K562 (cell line): ENCODE results near the gene BST1. TPM values are rescaled to one million over a fixed set of nuclear protein-coding genes. Genes with fewer than 3 reads are reported as not detected.

Source experiments
- CCNT2 ChIP-seq: IDR thresholded peaks from 2 replicates; pipeline ENCODE4 v1.6.1; 2011; ENCODE audit warnings: borderline replicate concordance, low read depth, mild to moderate bottlenecking, moderate library complexity, mixed read lengths, low read length; ENCODE audit not compliant: insufficient read length; ENCODE audit errors: extremely low read depth
- E2F3 ChIP-seq: fragments of 250-450 bp; sonication (Bioruptor Pico); IDR thresholded peaks from 2 replicates; pipeline ENCODE4 v1.4.0; 2020; ENCODE audit warnings: mild to moderate bottlenecking
- HDAC3 ChIP-seq: fragments of 450-650 bp; IDR thresholded peaks from 2 replicates; pipeline ENCODE4 v1.6.1; 2018; ENCODE audit warnings: borderline replicate concordance, mild to moderate bottlenecking, moderate library complexity; ENCODE audit not compliant: partially characterized antibody
- HINFP ChIP-seq: fragments of 450-650 bp; conservative IDR thresholded peaks from 2 replicates; pipeline ENCODE4 v1.6.1; 2016; ENCODE audit warnings: missing genetic modification characterization, low read depth, mild to moderate bottlenecking, control low read depth, missing compliant biosample characterization
- HIVEP1 ChIP-seq: fragments of 250-450 bp; sonication (Bioruptor Pico); IDR thresholded peaks from 2 replicates; pipeline ENCODE4 v1.4.0; 2020; ENCODE audit warnings: mild to moderate bottlenecking
- JUN ChIP-seq, 2 experiments: sonication (generic) in 1 of 2; formaldehyde crosslinking in 1 of 2; IDR thresholded peaks; 2 replicates each; pipeline versions ENCODE4 v1.6.1 to v1.8.0; 2012 to 2022; ENCODE audit warnings: borderline replicate concordance in 2 of 2, mild to moderate bottlenecking in 2 of 2, improper control_type of control experiment in 1 of 2, low read depth in 1 of 2, low read length in 1 of 2, missing genetic modification reagents in 1 of 2
- MLX ChIP-seq, 2 experiments: fragments of 450-650 bp in 1 of 2; sonication (generic) in 1 of 2; formaldehyde crosslinking; conservative IDR thresholded peaks; 2 replicates each; pipeline versions ENCODE4 v1.4.0 to v1.8.1; 2020 to 2022; ENCODE audit warnings: mild to moderate bottlenecking in 1 of 2, missing genetic modification reagents in 1 of 2
- MXD1 ChIP-seq: fragments of 250-450 bp; sonication (Bioruptor Pico); IDR thresholded peaks from 2 replicates; pipeline ENCODE4 v1.8.0; 2021; ENCODE audit warnings: borderline replicate concordance, mild to moderate bottlenecking, moderate library complexity; ENCODE audit not compliant: poor library complexity, severe bottlenecking
- NONO ChIP-seq, 2 experiments: fragments of 200-400 bp in 1 of 2; fragments of 450-650 bp in 1 of 2; formaldehyde crosslinking in 1 of 2; IDR thresholded peaks; 2 replicates each; pipeline ENCODE4 v1.6.1; 2017; ENCODE audit warnings: low read depth in 2 of 2, mild to moderate bottlenecking in 2 of 2, moderate library complexity in 2 of 2, low read length in 1 of 2
- NR2C2 ChIP-seq, 2 experiments: fragments of 200-800 bp in 1 of 2; sonication (Bioruptor generic) in 1 of 2; sonication (generic) in 1 of 2; formaldehyde crosslinking in 1 of 2; IDR thresholded peaks; 2 replicates each; pipeline versions ENCODE4 v1.6.1 to v1.8.0; 2016 to 2022; ENCODE audit warnings: mild to moderate bottlenecking in 1 of 2, missing compliant biosample characterization in 1 of 2, missing genetic modification characterization in 1 of 2, missing genetic modification reagents in 1 of 2
- RAD21 ChIP-seq, 2 experiments: fragments of 250-450 bp in 1 of 2; fragments of 450-650 bp in 1 of 2; sonication (Bioruptor Pico) in 1 of 2; formaldehyde crosslinking in 1 of 2; IDR thresholded peaks in 1 of 2; conservative IDR thresholded peaks in 1 of 2; 2 replicates each; pipeline versions ENCODE4 v1.4.0 to v1.8.0; 2020 to 2022; ENCODE audit warnings: mild to moderate bottlenecking in 2 of 2, moderate library complexity in 1 of 2
- RB1 ChIP-seq: fragments of 450-650 bp; IDR thresholded peaks from 2 replicates; pipeline ENCODE4 v1.6.1; 2017; ENCODE audit warnings: low read depth, mild to moderate bottlenecking
- TAF7 ChIP-seq: fragments of 450-650 bp; IDR thresholded peaks from 2 replicates; pipeline ENCODE4 v1.6.1; 2016; ENCODE audit warnings: missing genetic modification characterization, missing compliant biosample characterization
- TBL1XR1 ChIP-seq, 2 experiments: IDR thresholded peaks; 2 replicates each; pipeline ENCODE4 v1.6.1; 2012; ENCODE audit warnings: improper control_type of control experiment in 2 of 2, low read length in 2 of 2, mild to moderate bottlenecking in 1 of 2
- ZBTB43 ChIP-seq: sonication (generic); formaldehyde crosslinking; IDR thresholded peaks from 2 replicates; pipeline ENCODE4 v1.8.0; 2023; ENCODE audit warnings: mild to moderate bottlenecking, missing genetic modification reagents
- ZFPM2 ChIP-seq: fragments of 250-450 bp; sonication (Bioruptor Pico); IDR thresholded peaks from 2 replicates; pipeline ENCODE4 v1.5.1; 2022; ENCODE audit warnings: mild to moderate bottlenecking
- ZNF655 ChIP-seq: fragments of 250-450 bp; sonication (Bioruptor Pico); IDR thresholded peaks from 2 replicates; pipeline ENCODE4 v1.5.0; 2021
- polyA plus RNA-seq, 8 experiments: library from polyadenylated mRNA; depleted of rRNA in 4 of 8; stranded (reverse) in 5 of 8; unstranded in 3 of 8; fragments of >200 nt; fragmentation: Nextera tagmentation in 2 of 8; fragmentation: Illumina TruSeq in 1 of 8; extraction: Ambion mirVana in 2 of 8; extraction: Trizol in 1 of 8; gene quantifications; 2 replicates each; pipeline versions ENCODE4 v1.2.1 to v1.2.3, GENCODE V29; 2011 to 2014; ENCODE audit warnings: inconsistent platforms in 1 of 8, missing spikeins in 1 of 8
- total RNA-seq, 7 experiments: library from RNA; depleted of rRNA in 6 of 7; stranded (reverse); fragments of >200 nt in 6 of 7; fragmentation: Illumina TruSeq in 2 of 7; extraction: Trizol in 2 of 7; gene quantifications; 2 replicates each; pipeline versions ENCODE4 v1.2.1 to v1.2.3, GENCODE V29; 2011 to 2021; ENCODE audit warnings: low replicate concordance in 1 of 7

Gene BST1
- total and polyA plus RNA-seq, 9 of the 15 experiments (the other 6 are each of a cell fraction or from before 2014, with no cell fraction given) = 0.04 to 0.38 (median 0.07) TPM; not detected in 6

- no peak for TF ChIP-seq JUN (IDR thresholded peaks at IDR 0.05; ENCODE audit: borderline replicate concordance, low read depth, low read length)
- no peak for TF ChIP-seq JUN (CRISPR knock-in tag; IDR thresholded peaks at IDR 0.05; ENCODE audit: borderline replicate concordance)
- no peak for TF ChIP-seq MXD1
- no peak for TF ChIP-seq NR2C2 (CRISPR knock-in tag; IDR thresholded peaks at IDR 0.05)
- TF ChIP-seq NR2C2 (tag; IDR thresholded peaks at IDR 0.05) = peak; percentile 77
- peak in 1 of 2 experiments; percentile 2; a peak in 2 of 4 replicates for TF ChIP-seq RAD21 (CRISPR knock-in tag; conservative IDR thresholded peaks at IDR 0.05 in 1 of 2, IDR thresholded peaks at IDR 0.05 in 1 of 2)
- no peak for TF ChIP-seq CCNT2
- TF ChIP-seq TAF7 (tag) = peak; percentile 66
- TF ChIP-seq NONO (IDR thresholded peaks at IDR 0.05; ENCODE audit: low read depth in 2 of 2, low read length in 1 of 2) = no peak; a peak in 1 of 4 replicates
- no peak for TF ChIP-seq MLX (CRISPR knock-in tag; conservative IDR thresholded peaks at IDR 0.05)
- TF ChIP-seq HDAC3 = peak; percentile 83
- peak; percentile 43; the same call in 1 of the 2 replicates for TF ChIP-seq RB1
- no peak for TF ChIP-seq ZNF655 (CRISPR knock-in tag)
- TF ChIP-seq E2F3 = no peak; the same call in 1 of the 2 replicates
- TF ChIP-seq TBL1XR1 (IDR thresholded peaks at IDR 0.05; ENCODE audit: low read length in 2 of 2) = no peak
- no peak for TF ChIP-seq ZBTB43 (CRISPR knock-in tag)
- TF ChIP-seq HINFP = no peak
- TF ChIP-seq HIVEP1 = no peak
- TF ChIP-seq ZFPM2 = no peak
Observed at GRCh38 chr4:15681372-15682241, 21.3 kb upstream of the BST1 start, which contains the start of gene FAM200B (continued).
